Cardiac muscle cell (in vitro differentiated cells and primary cell): ENCODE measurements around the gene EPS8L3. TPM values are rescaled to one million over a fixed set of nuclear protein-coding genes. Genes with fewer than 3 reads are reported as not detected.

Experiments used
- DNase-seq, 2 donors: peaks; one replicate each; pipeline versions ENCODE4 v3.0.0 to v3.0.0-alpha.2; 2010 to 2017; ENCODE audit warnings: low read depth in 1 of 2, low spot score in 1 of 2
- H3K27ac ChIP-seq: fragments of 200-600 bp; sonication (generic); 2 replicates; pipeline ENCODE4 v1.5.1; 2016
- H3K27me3 ChIP-seq: fragments of 200-600 bp; sonication (generic); 2 replicates; pipeline ENCODE4 v1.6.0; 2016; ENCODE audit warnings: control low read depth
- H3K36me3 ChIP-seq: fragments of 200-600 bp; sonication (generic); 2 replicates; pipeline ENCODE4 v1.5.1; 2016; ENCODE audit warnings: control low read depth
- H3K4me1 ChIP-seq: fragments of 200-600 bp; sonication (generic); 2 replicates; pipeline ENCODE4 v1.8.1; 2017; ENCODE audit warnings: low read depth, mild to moderate bottlenecking, mixed run types
- H3K4me3 ChIP-seq: fragments of 200-600 bp; sonication (generic); 2 replicates; pipeline ENCODE4 v1.5.1; 2016; ENCODE audit warnings: mild to moderate bottlenecking
- H3K9me3 ChIP-seq: fragments of 200-600 bp; sonication (generic); 2 replicates; pipeline ENCODE4 v1.5.1; 2017; ENCODE audit warnings: low read depth, mild to moderate bottlenecking, control low read depth
- polyA plus RNA-seq: library from polyadenylated mRNA; unstranded; fragments of >200 nt; fragmentation: Nextera tagmentation; extraction: Ambion mirVana; gene quantifications from 2 replicates; pipeline ENCODE4 v1.2.1, GENCODE V29; 2016
- total RNA-seq: library from RNA; depleted of rRNA; stranded (reverse); fragments of >200 nt; gene quantifications from 2 replicates; pipeline ENCODE4 v1.2.3, GENCODE V29; 2016
- TF ChIP-seq, protein P1 (sequence below): IDR thresholded peaks from 2 replicates; pipeline ENCODE4 v1.5.1; 2012; ENCODE audit warnings: low read depth, mild to moderate bottlenecking, low read length

Gene EPS8L3, protein sequence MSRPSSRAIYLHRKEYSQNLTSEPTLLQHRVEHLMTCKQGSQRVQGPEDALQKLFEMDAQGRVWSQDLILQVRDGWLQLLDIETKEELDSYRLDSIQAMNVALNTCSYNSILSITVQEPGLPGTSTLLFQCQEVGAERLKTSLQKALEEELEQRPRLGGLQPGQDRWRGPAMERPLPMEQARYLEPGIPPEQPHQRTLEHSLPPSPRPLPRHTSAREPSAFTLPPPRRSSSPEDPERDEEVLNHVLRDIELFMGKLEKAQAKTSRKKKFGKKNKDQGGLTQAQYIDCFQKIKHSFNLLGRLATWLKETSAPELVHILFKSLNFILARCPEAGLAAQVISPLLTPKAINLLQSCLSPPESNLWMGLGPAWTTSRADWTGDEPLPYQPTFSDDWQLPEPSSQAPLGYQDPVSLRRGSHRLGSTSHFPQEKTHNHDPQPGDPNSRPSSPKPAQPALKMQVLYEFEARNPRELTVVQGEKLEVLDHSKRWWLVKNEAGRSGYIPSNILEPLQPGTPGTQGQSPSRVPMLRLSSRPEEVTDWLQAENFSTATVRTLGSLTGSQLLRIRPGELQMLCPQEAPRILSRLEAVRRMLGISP
- not detected in 2 replicates for total RNA-seq
- 0.28 TPM in 1 of 2 replicates, not detected in the other for polyA plus RNA-seq

DNA sequence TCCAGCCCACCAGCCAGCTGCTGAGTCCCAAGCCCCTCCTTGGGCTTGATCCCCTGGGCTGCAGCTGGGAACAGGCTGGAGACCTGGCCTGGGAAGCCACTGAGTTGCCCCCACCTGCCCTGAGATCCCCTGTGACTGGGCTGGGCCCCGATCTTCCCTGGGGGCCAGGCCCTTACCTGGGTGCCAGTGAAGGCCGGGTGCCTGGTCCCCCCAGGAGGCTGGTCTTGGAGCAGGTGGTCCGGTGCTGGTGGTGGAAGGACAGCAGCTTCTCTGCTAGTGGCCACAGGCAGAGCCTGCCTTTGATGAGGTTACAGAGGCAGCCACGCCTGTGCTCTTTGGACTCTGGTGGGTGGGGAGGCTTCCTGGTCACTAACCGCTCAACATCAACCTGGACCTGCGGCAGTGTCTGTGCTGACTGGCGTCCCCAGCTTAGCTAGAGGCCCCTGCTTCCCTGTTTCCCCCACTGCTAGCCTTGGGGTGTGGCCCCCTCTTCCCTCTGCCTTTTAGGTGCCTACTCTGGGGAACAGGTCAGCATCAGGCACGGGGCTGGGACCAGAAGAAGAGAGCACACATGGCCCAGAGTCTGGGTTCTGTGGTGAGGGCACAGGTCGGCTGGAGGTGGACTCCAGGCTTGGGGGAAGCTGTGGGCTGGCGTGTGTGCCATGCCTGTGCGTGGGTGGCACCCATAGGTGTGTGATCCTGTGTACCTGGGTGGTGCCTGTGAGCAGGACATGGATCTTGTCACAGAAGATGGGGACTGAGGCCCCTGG lies at the start of gene EPS8L3:
TSS of gene EPS8L3 (minus strand) at position 278 of the 770 bp plus-strand sequence. CDS start 2,174 bp downstream, outside the sequence.
- H3K4me3 ChIP-seq = no peak within 1 kb of the TSS
- peaks cover 5% of the 10 kb centered on the region for H3K4me1 ChIP-seq
- H3K36me3 ChIP-seq = no peaks in the 10 kb centered on the region
- H3K27me3 ChIP-seq = no peaks in the 10 kb centered on the region
- TF ChIP-seq, protein P1, sequence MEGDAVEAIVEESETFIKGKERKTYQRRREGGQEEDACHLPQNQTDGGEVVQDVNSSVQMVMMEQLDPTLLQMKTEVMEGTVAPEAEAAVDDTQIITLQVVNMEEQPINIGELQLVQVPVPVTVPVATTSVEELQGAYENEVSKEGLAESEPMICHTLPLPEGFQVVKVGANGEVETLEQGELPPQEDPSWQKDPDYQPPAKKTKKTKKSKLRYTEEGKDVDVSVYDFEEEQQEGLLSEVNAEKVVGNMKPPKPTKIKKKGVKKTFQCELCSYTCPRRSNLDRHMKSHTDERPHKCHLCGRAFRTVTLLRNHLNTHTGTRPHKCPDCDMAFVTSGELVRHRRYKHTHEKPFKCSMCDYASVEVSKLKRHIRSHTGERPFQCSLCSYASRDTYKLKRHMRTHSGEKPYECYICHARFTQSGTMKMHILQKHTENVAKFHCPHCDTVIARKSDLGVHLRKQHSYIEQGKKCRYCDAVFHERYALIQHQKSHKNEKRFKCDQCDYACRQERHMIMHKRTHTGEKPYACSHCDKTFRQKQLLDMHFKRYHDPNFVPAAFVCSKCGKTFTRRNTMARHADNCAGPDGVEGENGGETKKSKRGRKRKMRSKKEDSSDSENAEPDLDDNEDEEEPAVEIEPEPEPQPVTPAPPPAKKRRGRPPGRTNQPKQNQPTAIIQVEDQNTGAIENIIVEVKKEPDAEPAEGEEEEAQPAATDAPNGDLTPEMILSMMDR = no peak
- no peak within 1 kb of the TSS for H3K27ac ChIP-seq
- no peak for DNase-seq
- no peaks in the 10 kb centered on the region for H3K9me3 ChIP-seq

DNA sequence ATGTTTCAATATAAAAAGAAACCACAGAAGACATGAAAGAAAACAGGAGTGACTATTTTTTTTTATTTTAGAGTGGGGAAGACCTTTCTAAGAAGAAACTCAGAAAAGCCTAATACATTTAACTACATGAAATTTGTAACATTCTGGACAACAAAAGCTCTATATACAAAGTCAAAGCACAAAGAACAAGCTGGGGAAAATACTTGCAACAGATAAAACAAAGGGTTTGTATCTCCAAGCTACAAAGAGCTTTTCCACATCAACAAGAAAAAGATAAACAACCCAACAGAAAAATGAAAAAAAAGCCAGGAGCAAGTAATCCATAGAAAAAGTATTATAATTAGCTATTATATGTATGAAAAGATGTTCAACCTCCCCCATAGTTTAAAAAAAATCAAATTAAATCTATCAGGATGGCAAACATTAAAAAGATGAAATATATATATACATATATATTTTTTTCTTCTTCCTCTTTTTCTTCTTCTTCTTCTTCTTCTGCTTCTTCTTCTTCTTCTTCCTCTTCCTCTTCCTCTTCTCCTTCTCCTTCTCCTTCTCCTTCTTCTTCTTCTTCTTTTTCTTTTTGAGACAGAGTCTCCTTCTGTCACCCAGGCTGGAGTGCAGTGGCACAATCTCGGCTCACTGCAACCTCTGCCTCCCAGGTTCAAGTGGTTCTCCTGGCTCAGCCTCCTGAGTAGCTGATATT lies 49.1 kb upstream of the EPS8L3 start:
- Histone ChIP-seq H3K27me3 (no peaks in the 10 kb centered on the region), H3K4me3 (no peak overlapping the region), H3K36me3 (no peaks in the 10 kb centered on the region), H3K9me3 (peaks cover 2% of the 10 kb centered on the region), H3K27ac (no peak overlapping the region), H3K4me1 (peaks cover 8% of the 10 kb centered on the region)
- DNase-seq = no peak
- TF ChIP-seq, protein P1 = no peak

DNA sequence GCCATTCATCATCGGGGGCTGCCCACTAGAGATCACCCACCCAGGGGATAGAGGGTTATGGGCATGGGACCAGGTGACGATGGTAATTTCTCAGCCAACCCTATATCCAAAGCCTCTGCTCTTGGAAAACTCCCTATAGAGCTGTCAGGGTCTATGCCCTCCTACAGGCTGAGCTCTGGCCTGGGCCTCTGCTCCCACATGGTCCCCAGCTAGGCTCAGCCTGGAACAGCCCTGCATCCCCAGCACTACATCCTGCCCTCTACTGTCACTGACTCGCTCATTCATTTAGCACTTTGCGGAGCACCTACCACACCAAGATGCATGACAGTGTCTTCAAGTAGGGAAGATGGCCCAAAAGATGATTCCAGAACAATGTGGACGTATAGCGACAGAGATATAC lies 45.0 kb upstream of the EPS8L3 start:
- H3K27me3 ChIP-seq = no peaks in the 10 kb centered on the region
- H3K9me3 ChIP-seq = no peaks in the 10 kb centered on the region
- H3K4me3 ChIP-seq = no peak overlapping the region
- TF ChIP-seq, protein P1 = no peak
- H3K36me3 ChIP-seq = no peaks in the 10 kb centered on the region
- DNase-seq = no peak
- peaks cover 8% of the 10 kb centered on the region for H3K4me1 ChIP-seq
- H3K27ac ChIP-seq = no peak overlapping the region

DNA sequence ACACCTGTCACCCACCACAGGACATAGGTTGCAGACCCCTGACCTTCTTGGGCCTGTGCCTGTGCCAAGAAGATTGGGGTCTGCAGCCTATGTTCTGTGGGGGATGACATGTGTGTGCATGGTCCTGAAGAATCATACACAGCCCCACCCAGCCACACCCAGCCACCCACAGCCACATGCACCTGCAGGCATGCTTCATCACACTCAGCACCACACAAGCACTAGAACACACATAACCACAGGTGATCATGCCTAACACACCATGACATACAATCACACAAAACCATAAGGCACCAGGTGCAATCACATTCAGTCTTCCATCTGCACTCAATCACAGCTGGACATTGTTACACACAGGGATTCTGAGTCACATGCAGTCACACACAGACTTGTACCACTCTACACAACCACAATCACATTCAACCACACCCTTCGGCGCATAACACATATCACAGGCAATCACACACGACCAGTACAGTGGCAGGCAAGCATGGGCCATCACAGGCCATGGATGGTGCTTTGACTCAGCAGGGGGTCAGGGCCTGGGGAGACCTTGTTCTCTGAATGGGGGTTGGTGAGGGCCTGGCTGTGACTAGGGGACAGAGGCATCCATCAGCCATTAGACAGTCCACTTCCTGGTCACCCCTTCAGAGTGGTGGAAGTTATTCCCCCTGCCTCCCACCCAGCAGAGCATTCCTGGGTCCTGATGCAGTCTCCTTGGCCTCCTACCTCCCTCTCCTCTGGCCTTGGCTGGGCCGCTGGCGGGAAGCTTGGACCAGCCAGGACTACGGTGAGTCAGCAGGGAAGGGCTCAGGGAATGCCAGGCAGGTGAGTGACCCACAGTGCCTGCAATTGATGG lies 44.3 kb upstream of the EPS8L3 start:
- Histone ChIP-seq H3K9me3 (no peaks in the 10 kb centered on the region), H3K4me3 (no peak overlapping the region), H3K27me3 (no peaks in the 10 kb centered on the region), H3K36me3 (no peaks in the 10 kb centered on the region), H3K4me1 (peaks cover 8% of the 10 kb centered on the region), H3K27ac (no peak overlapping the region)
- no peak for DNase-seq
- TF ChIP-seq, protein P1 = no peak
